Karpas-422 (cell line): Measurements from ENCODE around the gene HLA-DRA. TPM values are rescaled to one million over a fixed set of nuclear protein-coding genes. Genes with fewer than 3 reads are reported as not detected.

Experiments used
- DNase-seq: peaks from one replicate; pipeline ENCODE4 v3.0.0-alpha.2; 2015
- H2AFZ ChIP-seq: fragments of 200-600 bp; sonication (generic); 2 replicates; pipeline ENCODE4 v1.6.1; 2014; ENCODE audit warnings: antibody characterized with exemption, low read length, mixed read lengths
- H3K27ac ChIP-seq: fragments of 200-600 bp; sonication (generic); 2 replicates; pipeline ENCODE4 v1.5.1; 2014; ENCODE audit warnings: mild to moderate bottlenecking, low read length, moderate library complexity
- H3K27me3 ChIP-seq: fragments of 200-600 bp; sonication (generic); 2 replicates; pipeline ENCODE4 v1.6.1; 2014; ENCODE audit warnings: low read length, mixed read lengths
- H3K36me3 ChIP-seq: fragments of 200-600 bp; sonication (generic); 2 replicates; pipeline ENCODE4 v1.6.1; 2014; ENCODE audit warnings: low read length, mixed read lengths; ENCODE audit not compliant: insufficient read depth
- H3K4me1 ChIP-seq: fragments of 200-600 bp; sonication (generic); 2 replicates; pipeline ENCODE4 v1.6.1; 2014; ENCODE audit warnings: mild to moderate bottlenecking, low read length, mixed read lengths
- H3K4me2 ChIP-seq: fragments of 200-600 bp; sonication (generic); 2 replicates; pipeline ENCODE4 v1.6.1; 2014; ENCODE audit warnings: low read length, low read depth, mild to moderate bottlenecking; ENCODE audit not compliant: poor library complexity, severe bottlenecking
- H3K4me3 ChIP-seq: fragments of 200-600 bp; sonication (generic); 2 replicates; pipeline ENCODE4 v1.5.1; 2014; ENCODE audit warnings: mild to moderate bottlenecking, antibody characterized with exemption, low read length, mixed read lengths
- H3K79me2 ChIP-seq: fragments of 200-600 bp; sonication (generic); 2 replicates; pipeline ENCODE4 v1.6.1; 2014; ENCODE audit warnings: mild to moderate bottlenecking, low read length, mixed read lengths
- H3K9ac ChIP-seq: fragments of 200-600 bp; sonication (generic); 2 replicates; pipeline ENCODE4 v1.6.0; 2014; ENCODE audit warnings: low read length
- H3K9me2 ChIP-seq: fragments of 200-600 bp; sonication (generic), shearing (Covaris generic); replicated peaks from 2 replicates; pipeline ENCODE4 v1.6.0; 2014; ENCODE audit warnings: mild to moderate bottlenecking, low read length, moderate library complexity; ENCODE audit not compliant: insufficient read depth
- H3K9me3 ChIP-seq: fragments of 300-700, 200-600 bp; sonication (generic); 2 replicates; pipeline ENCODE4 v1.6.1; 2014; ENCODE audit warnings: low read length, mixed read lengths
- H4K20me1 ChIP-seq: fragments of 200-600 bp; sonication (generic); 2 replicates; pipeline ENCODE4 v1.6.1; 2014; ENCODE audit warnings: mild to moderate bottlenecking, antibody characterized with exemption, low read length, low read depth; ENCODE audit not compliant: insufficient read depth
- total RNA-seq: library from RNA; depleted of rRNA; stranded (reverse); fragments of >200 nt; shearing (Covaris generic); gene quantifications from 2 replicates; pipeline ENCODE4 v1.2.3, GENCODE V29; 2014; ENCODE audit warnings: low replicate concordance

The HLA-DRA gene
- total RNA-seq, 1 experiment from 2014 or later, result 1,934 TPM

DNA sequence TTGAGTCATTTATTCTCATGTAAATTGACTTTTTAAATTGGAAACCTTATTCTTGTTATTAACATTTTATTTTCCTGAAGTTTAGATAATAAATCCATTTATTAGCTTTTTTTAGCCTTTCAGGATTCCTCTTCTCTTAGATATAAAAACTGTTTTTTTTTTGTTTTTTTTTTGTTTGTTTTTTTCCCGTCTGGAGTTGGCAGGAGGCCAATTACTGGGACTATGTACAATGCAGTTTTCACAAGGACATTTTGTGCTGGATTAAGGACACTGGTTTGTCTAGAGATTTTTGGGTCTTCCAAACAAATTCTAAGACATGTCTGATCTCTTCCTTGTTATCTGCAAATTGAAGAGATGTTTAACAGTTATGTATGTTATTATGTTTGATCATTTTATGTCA, 34.0 kb upstream of the HLA-DRA start:
- H4K20me1 ChIP-seq, result no peaks in the 10 kb centered on the region
- peaks cover 4% of the 10 kb centered on the region; the same call in 1 of the 2 replicates for H3K4me1 ChIP-seq
- H3K4me3 ChIP-seq, result no peak overlapping the region
- H2AFZ ChIP-seq, result no peak overlapping the region
- H3K79me2 ChIP-seq, result no peaks in the 10 kb centered on the region
- H3K4me2 ChIP-seq, result no peak overlapping the region
- H3K27me3 ChIP-seq, result no peaks in the 10 kb centered on the region
- H3K9ac ChIP-seq, result no peak overlapping the region
- H3K9me3 ChIP-seq, result no peaks in the 10 kb centered on the region
- H3K9me2 ChIP-seq, result no peaks in the 10 kb centered on the region
- H3K36me3 ChIP-seq, result no peaks in the 10 kb centered on the region
- no peak overlapping the region for H3K27ac ChIP-seq
- no peak for DNase-seq

DNA sequence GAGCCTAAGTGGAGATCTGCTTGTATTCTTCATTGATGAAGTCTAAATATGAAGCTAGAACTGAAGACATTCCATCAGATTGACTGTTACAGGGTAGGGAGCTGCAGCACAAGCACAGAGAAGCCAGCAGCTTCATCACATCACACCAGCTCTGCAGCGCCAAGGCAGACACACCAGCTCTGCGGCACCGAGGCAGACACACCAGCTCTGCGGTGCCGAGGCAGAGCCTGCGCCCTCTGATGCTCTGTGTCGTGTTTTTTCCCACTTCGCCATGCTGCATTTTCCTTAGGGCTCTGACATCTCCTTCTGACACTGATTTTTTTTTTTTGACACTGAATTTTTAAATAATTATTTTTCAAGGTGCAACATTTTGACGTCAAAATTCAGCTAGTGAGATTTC, 33.5 kb upstream of the HLA-DRA start:
- no peak overlapping the region for H3K9ac ChIP-seq
- H4K20me1 ChIP-seq, result no peaks in the 10 kb centered on the region
- H3K27me3 ChIP-seq, result no peaks in the 10 kb centered on the region
- H3K4me3 ChIP-seq, result no peak overlapping the region
- no peaks in the 10 kb centered on the region for H3K36me3 ChIP-seq
- H3K4me1 ChIP-seq, result peaks cover 4% of the 10 kb centered on the region; the same call in 1 of the 2 replicates
- no peak for DNase-seq
- no peaks in the 10 kb centered on the region for H3K9me2 ChIP-seq
- H3K27ac ChIP-seq, result no peak overlapping the region
- H3K4me2 ChIP-seq, result no peak overlapping the region
- no peaks in the 10 kb centered on the region for H3K79me2 ChIP-seq
- H2AFZ ChIP-seq, result no peak overlapping the region
- H3K9me3 ChIP-seq, result no peaks in the 10 kb centered on the region

DNA sequence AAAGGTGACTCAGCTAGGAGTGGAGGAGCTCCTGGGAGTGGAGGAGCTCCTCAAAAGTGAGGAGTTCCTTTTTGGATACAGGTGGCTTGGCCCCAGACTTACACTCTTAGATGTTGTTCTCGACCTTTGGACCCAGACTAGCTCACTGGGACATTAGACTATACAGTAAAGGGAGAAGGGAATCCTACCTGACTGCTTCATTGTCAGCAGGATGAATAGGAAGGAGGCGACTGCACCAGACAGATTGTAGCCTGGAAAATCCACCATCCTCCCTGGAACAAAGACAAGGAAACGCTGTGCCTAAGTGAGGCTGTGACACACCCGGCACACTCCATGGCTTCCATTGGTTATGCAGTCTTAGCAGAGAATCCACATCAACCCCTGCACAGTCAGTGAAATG, 32.8 kb upstream of the HLA-DRA start, which contains the start of gene BTNL2:
Gene BTNL2, minus strand, starts transcription at position 325 of the 400 bp plus-strand sequence. Its CDS starts 58 bp downstream, at position 267.
- Histone ChIP-seq H3K4me1 (peaks cover 4% of the 10 kb centered on the region; the same call in 1 of the 2 replicates), H3K9me3 (no peaks in the 10 kb centered on the region), H4K20me1 (no peaks in the 10 kb centered on the region), H3K27ac (no peak within 1 kb of the TSS), H3K9ac (no peak within 1 kb of the TSS), H3K27me3 (no peaks in the 10 kb centered on the region), H3K9me2 (no peaks in the 10 kb centered on the region), H3K36me3 (no peaks in the 10 kb centered on the region), H3K4me3 (no peak within 1 kb of the TSS), H2AFZ (no peak within 1 kb of the TSS), H3K79me2 (no peaks in the 10 kb centered on the region), H3K4me2 (no peak within 1 kb of the TSS)
- no peak for DNase-seq

DNA sequence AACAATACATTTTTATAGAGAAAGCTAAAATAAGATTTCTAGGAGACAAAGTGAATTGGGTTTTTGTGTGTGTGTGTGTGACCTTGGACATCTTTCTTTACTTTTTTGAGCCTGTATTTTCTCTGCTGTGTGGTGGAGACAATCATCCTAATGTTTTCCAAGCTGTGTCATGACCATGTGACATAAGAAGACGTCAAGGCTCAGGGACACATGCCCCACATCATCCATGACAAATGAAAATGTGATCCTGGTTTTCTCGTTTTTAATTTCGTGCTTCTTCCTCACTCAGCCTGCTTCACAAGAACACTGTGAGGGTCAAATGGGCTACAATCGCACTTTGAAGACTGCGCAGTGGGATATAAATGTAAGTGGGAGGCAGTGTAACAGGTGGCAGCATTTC, 28.8 kb upstream of the HLA-DRA start:
- no peaks in the 10 kb centered on the region for H3K9me2 ChIP-seq
- no peak overlapping the region for H2AFZ ChIP-seq
- H3K36me3 ChIP-seq, result no peaks in the 10 kb centered on the region
- no peaks in the 10 kb centered on the region for H3K27me3 ChIP-seq
- H4K20me1 ChIP-seq, result no peaks in the 10 kb centered on the region
- no peak overlapping the region for H3K4me3 ChIP-seq
- H3K27ac ChIP-seq, result no peak overlapping the region
- no peak overlapping the region for H3K4me2 ChIP-seq
- DNase-seq, result no peak
- H3K9me3 ChIP-seq, result no peaks in the 10 kb centered on the region
- H3K4me1 ChIP-seq, result peaks cover 15% of the 10 kb centered on the region
- H3K79me2 ChIP-seq, result no peaks in the 10 kb centered on the region
- no peak overlapping the region for H3K9ac ChIP-seq

DNA sequence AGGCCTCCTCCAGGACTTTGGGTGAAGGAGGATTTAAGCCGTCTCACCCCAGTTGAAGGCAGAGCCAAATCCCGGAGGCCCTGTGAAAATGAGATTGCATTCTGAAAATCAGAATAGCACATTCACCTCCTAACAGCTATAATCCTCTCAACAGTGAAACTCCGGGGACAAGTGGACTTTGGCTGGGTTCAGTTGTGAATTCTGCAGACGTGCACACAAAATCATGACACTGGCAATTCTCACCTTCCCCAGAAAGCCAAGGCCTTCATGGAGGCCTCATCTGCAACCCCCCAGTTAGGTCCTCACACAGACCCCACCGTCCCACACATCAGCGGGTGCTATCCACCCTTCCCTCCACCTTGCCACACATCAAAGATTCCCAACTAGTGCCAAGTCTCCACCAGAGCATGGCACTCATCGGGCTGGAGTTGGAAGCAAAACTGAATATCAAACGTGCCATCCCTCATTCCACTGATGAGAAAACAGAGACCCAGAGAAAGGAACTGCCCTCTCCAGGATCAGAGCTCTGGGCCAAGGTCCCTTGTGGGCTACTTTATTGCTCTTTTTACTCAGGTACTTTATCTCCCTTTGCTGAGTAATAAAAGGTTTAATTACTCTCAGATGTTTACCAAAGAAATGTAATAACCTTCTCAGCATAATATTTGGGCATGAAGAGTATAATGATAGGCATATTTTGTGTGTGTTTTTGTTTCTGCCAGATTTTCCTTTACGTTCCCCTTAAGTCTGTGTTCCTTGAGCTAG, 27.9 kb upstream of the HLA-DRA start:
- Histone ChIP-seq H3K79me2 (no peaks in the 10 kb centered on the region), H3K27me3 (no peaks in the 10 kb centered on the region), H3K9me3 (no peaks in the 10 kb centered on the region), H3K9ac (no peak overlapping the region), H4K20me1 (no peaks in the 10 kb centered on the region), H2AFZ (no peak overlapping the region), H3K4me3 (no peak overlapping the region), H3K9me2 (no peaks in the 10 kb centered on the region), H3K27ac (no peak overlapping the region), H3K36me3 (no peaks in the 10 kb centered on the region), H3K4me2 (no peak overlapping the region), H3K4me1 (peaks cover 15% of the 10 kb centered on the region)
- DNase-seq, result no peak

DNA sequence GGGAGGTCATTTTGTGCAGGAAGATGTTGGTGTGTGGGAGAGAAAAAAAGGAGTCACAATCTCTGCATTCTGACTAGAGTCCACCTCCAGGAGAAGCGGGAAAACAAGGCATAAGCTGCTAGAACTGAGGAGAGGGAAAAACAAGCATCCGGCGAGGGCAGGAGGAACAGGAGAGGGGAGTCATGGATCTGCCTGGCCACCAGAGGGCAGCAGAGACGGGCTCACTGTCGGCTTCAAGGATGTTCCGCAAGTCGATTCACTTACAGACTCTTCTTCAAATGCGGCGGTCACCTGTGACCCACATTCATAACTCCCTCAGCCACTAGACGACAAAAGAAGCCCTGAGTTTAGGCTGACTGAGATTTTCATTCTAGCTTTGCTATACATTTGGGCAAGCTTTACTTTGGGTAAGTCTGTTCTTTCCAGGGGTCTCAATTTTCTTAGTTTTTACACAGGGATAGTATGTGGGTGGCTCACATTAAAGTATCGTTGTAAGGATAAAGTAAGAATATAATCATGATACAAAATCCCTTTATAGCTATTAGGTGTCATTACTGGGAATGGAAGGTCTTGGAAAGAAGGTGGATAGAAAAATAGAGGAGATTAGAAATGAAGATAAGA, 26.1 kb upstream of the HLA-DRA start:
- Histone ChIP-seq H3K4me3 (no peak overlapping the region), H3K36me3 (no peaks in the 10 kb centered on the region), H3K9me3 (no peaks in the 10 kb centered on the region), H3K4me2 (peak overlapping the region; percentile 31), H3K9me2 (no peaks in the 10 kb centered on the region), H4K20me1 (no peaks in the 10 kb centered on the region), H3K27ac (no peak overlapping the region), H3K79me2 (no peaks in the 10 kb centered on the region), H2AFZ (0 out of 2 replicates have a peak overlapping the region, but pooled peaks have one; percentile 59), H3K4me1 (peaks cover 17% of the 10 kb centered on the region), H3K9ac (peak overlapping the region; percentile 37; the same call in 1 of the 2 replicates), H3K27me3 (no peaks in the 10 kb centered on the region)
- DNase-seq, result peak; percentile 91

DNA sequence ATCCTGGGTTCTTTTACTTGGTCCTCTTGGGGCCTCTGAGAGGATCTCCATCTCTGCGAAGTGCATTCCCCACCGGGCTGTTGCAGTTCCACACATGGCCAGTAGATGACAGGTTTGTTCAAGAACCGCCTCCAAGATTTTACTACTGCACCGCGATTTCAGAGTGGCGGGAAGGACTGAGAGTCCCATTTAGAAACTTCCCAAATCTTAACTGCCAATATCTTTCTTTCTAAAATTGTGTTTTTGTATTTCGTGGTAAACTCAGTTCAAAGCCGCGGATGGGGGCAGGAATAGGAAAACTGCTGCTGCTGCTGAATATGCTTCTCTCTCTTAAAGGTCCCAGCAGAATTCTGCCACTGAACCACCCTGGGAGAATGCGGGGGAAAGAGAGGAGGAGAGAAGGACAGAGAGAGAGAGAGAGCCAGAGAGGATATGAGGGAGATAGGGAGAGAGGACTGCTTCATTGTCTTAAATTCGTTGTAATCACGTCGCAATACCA, 24.1 kb upstream of the HLA-DRA start:
- H3K36me3 ChIP-seq, result no peaks in the 10 kb centered on the region
- H4K20me1 ChIP-seq, result no peaks in the 10 kb centered on the region
- no peaks in the 10 kb centered on the region for H3K27me3 ChIP-seq
- peaks cover 20% of the 10 kb centered on the region for H3K4me1 ChIP-seq
- H3K4me2 ChIP-seq, result peak overlapping the region; percentile 63
- H3K79me2 ChIP-seq, result no peaks in the 10 kb centered on the region
- H2AFZ ChIP-seq, result peak overlapping the region; percentile 72; the same call in 1 of the 2 replicates
- H3K9ac ChIP-seq, result peak overlapping the region; percentile 31; the same call in 1 of the 2 replicates
- H3K27ac ChIP-seq, result no peak overlapping the region
- H3K9me2 ChIP-seq, result no peaks in the 10 kb centered on the region
- H3K4me3 ChIP-seq, result peak overlapping the region; percentile 37; the same call in 1 of the 2 replicates
- peak; percentile 91 for DNase-seq
- no peaks in the 10 kb centered on the region for H3K9me3 ChIP-seq

DNA sequence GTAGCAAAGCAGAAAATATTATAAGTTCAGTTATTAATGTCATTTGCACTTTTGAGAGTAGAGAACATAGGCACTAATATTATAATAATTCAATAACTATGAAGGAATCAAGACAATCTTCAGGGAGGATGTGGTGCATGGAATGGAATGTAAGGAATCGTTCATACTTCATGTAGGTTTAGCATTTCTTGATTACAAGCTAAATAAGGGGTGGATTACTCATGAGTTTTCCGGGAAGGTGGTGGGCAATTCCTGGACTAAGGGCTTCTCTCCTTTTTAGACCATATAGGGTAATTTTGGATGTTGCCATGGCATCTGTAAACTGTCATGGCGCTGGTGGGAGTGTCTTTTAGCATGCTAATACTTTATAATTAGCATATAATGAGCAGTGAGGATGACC, 23.7 kb upstream of the HLA-DRA start:
- H3K4me3 ChIP-seq, result no peak overlapping the region
- DNase-seq, result no peak
- H3K9ac ChIP-seq, result no peak overlapping the region
- no peaks in the 10 kb centered on the region for H3K9me2 ChIP-seq
- H4K20me1 ChIP-seq, result no peaks in the 10 kb centered on the region
- H3K27ac ChIP-seq, result no peak overlapping the region
- peaks cover 20% of the 10 kb centered on the region for H3K4me1 ChIP-seq
- H3K79me2 ChIP-seq, result no peaks in the 10 kb centered on the region
- H3K36me3 ChIP-seq, result no peaks in the 10 kb centered on the region
- H3K27me3 ChIP-seq, result no peaks in the 10 kb centered on the region
- no peaks in the 10 kb centered on the region for H3K9me3 ChIP-seq
- H3K4me2 ChIP-seq, result peak overlapping the region; percentile 63
- no peak overlapping the region for H2AFZ ChIP-seq
